Fibroblast of lung (primary cell): Measurements from ENCODE around the gene CCDC152. TPM values are rescaled to one million over a fixed set of nuclear protein-coding genes. Genes with fewer than 3 reads are reported as not detected.

Experiments
- DNase-seq, 2 donors: peaks; one replicate each; pipeline versions ENCODE4 v3.0.0 to v3.0.0-alpha.2; 2010; ENCODE audit warnings: low read depth in 2 of 2
- H2AFZ ChIP-seq: 2 replicates; pipeline ENCODE4 v1.5.1; 2012; ENCODE audit warnings: low read length, control low read depth, inconsistent platforms
- H3K27ac ChIP-seq: 2 replicates; pipeline ENCODE4 v1.5.1; 2011; ENCODE audit warnings: low read length, control low read depth; ENCODE audit not compliant: insufficient read depth
- H3K27me3 ChIP-seq: 2 replicates; pipeline ENCODE4 v1.5.1; 2011; ENCODE audit warnings: mild to moderate bottlenecking, low read length; ENCODE audit not compliant: control insufficient read depth, insufficient read depth
- H3K36me3 ChIP-seq: 2 replicates; pipeline ENCODE4 v1.5.1; 2011; ENCODE audit warnings: low read length; ENCODE audit not compliant: control insufficient read depth, insufficient read depth
- H3K4me1 ChIP-seq: 2 replicates; pipeline ENCODE4 v1.5.1; 2011; ENCODE audit warnings: low read length; ENCODE audit not compliant: control insufficient read depth, insufficient read depth; ENCODE audit errors: extremely low read depth
- H3K4me2 ChIP-seq: 2 replicates; pipeline ENCODE4 v1.5.1; 2011; ENCODE audit warnings: low read length, control low read depth; ENCODE audit not compliant: insufficient read depth; ENCODE audit errors: extremely low read depth
- H3K4me3 ChIP-seq, 4 experiments: fragments of 200-600 bp in 1 of 4; sonication (generic) in 1 of 4; replicated peaks in 1 of 4; 2 replicates each; pipeline ENCODE4 v1.5.1; 2011 to 2016; ENCODE audit warnings: low read length in 4 of 4, low read depth in 3 of 4, mild to moderate bottlenecking in 3 of 4, control low read depth in 2 of 4, inconsistent platforms in 1 of 4, mixed read lengths in 1 of 4; ENCODE audit not compliant: insufficient read depth in 1 of 4; ENCODE audit errors: control extremely low read depth in 1 of 4
- H3K79me2 ChIP-seq: 2 replicates; pipeline ENCODE4 v1.5.1; 2012; ENCODE audit warnings: mild to moderate bottlenecking, low read length, inconsistent platforms; ENCODE audit not compliant: control insufficient read depth, insufficient read depth
- H3K9ac ChIP-seq: 2 replicates; pipeline ENCODE4 v1.5.1; 2011; ENCODE audit warnings: mild to moderate bottlenecking, low read length, control low read depth; ENCODE audit not compliant: insufficient read depth
- H3K9me3 ChIP-seq: 2 replicates; pipeline ENCODE4 v1.5.1; 2012; ENCODE audit warnings: low read depth, low read length; ENCODE audit not compliant: control insufficient read depth, insufficient read depth
- H4K20me1 ChIP-seq: 2 replicates; pipeline ENCODE4 v1.5.1; 2011; ENCODE audit warnings: low read length; ENCODE audit not compliant: control insufficient read depth, insufficient read depth; ENCODE audit errors: extremely low read depth
- CTCF ChIP-seq, 2 donors: IDR thresholded peaks in 1 of 2; conservative IDR thresholded peaks in 1 of 2; 1 replicate in 1 of 2; 2 replicates in 1 of 2; pipeline ENCODE4 v1.5.1; 2011 to 2012; ENCODE audit warnings: low read length in 2 of 2, control low read depth in 1 of 2, inconsistent platforms in 1 of 2, low read depth in 1 of 2, mild to moderate bottlenecking in 1 of 2
- EZH2 ChIP-seq: IDR thresholded peaks from 2 replicates; pipeline ENCODE4 v1.5.1; 2012; ENCODE audit warnings: low read length, control low read depth, mild to moderate bottlenecking; ENCODE audit errors: missing control alignments
- polyA plus RNA-seq, 2 donors: library from polyadenylated mRNA; depleted of rRNA in 1 of 2; stranded (reverse) in 1 of 2; unstranded in 1 of 2; fragments of >200 nt; gene quantifications; 2 replicates each; pipeline ENCODE4 v1.2.1, GENCODE V29; 2011 to 2012; ENCODE audit warnings: missing spikeins in 1 of 2
- total RNA-seq: library from RNA; depleted of rRNA; stranded (reverse); fragments of >200 nt; gene quantifications from 2 replicates; pipeline ENCODE4 v1.2.1, GENCODE V29; 2014

Gene CCDC152
- total and polyA plus RNA-seq, 2 donors (not counting 1 experiment from before 2014, with no cell fraction given) = 1.4 to 2.5 TPM

GRCh38 chr5:42749020-42749419, 7.6 kb upstream of the CCDC152 start:
- H3K79me2 ChIP-seq = no peaks in the 10 kb centered on the region
- H3K27me3 ChIP-seq = no peaks in the 10 kb centered on the region
- no peak overlapping the region for H2AFZ ChIP-seq
- H3K9ac ChIP-seq = no peak overlapping the region
- H3K4me3 ChIP-seq = no peak overlapping the region
- no peaks in the 10 kb centered on the region for H4K20me1 ChIP-seq
- TF ChIP-seq EZH2 (no peak), CTCF (conservative IDR thresholded peaks at IDR 0.05 in 1 of 2, IDR thresholded peaks at IDR 0.05 in 1 of 2; ENCODE audit: low read depth in 1 of 2, low read length in 2 of 2) (no peak)
- H3K4me2 ChIP-seq = peak overlapping the region; percentile 9
- no peaks in the 10 kb centered on the region for H3K9me3 ChIP-seq
- H3K4me1 ChIP-seq = no peaks in the 10 kb centered on the region
- H3K36me3 ChIP-seq = no peaks in the 10 kb centered on the region
- no peak overlapping the region for H3K27ac ChIP-seq
- DNase-seq = peak in 1 of 2 donors; percentile 4

- Histone ChIP-seq H3K9me3 (no peaks in the 10 kb centered on the region), H4K20me1 (no peaks in the 10 kb centered on the region), H3K4me3 (no peak overlapping the region), H3K4me2 (no peak overlapping the region), H3K9ac (no peak overlapping the region), H3K27ac (no peak overlapping the region), H3K36me3 (no peaks in the 10 kb centered on the region), H3K79me2 (no peaks in the 10 kb centered on the region), H3K27me3 (no peaks in the 10 kb centered on the region), H3K4me1 (no peaks in the 10 kb centered on the region), H2AFZ (no peak overlapping the region)
- TF ChIP-seq EZH2 (no peak), CTCF (conservative IDR thresholded peaks at IDR 0.05 in 1 of 2, IDR thresholded peaks at IDR 0.05 in 1 of 2; ENCODE audit: low read depth in 1 of 2, low read length in 2 of 2) (no peak)
- DNase-seq = no peak
Observed at GRCh38 chr5:42750507-42750906, 6.1 kb upstream of the CCDC152 start.

GRCh38 chr5:42751044-42751443, 5.6 kb upstream of the CCDC152 start:
- no peaks in the 10 kb centered on the region for H3K79me2 ChIP-seq
- H4K20me1 ChIP-seq = no peaks in the 10 kb centered on the region
- H3K9me3 ChIP-seq = no peaks in the 10 kb centered on the region
- H3K4me1 ChIP-seq = no peaks in the 10 kb centered on the region
- no peak overlapping the region for H3K4me2 ChIP-seq
- no peak overlapping the region for H2AFZ ChIP-seq
- H3K36me3 ChIP-seq = no peaks in the 10 kb centered on the region
- no peak overlapping the region for H3K4me3 ChIP-seq
- H3K27me3 ChIP-seq = no peaks in the 10 kb centered on the region
- no peak for DNase-seq
- no peak overlapping the region for H3K27ac ChIP-seq
- H3K9ac ChIP-seq = no peak overlapping the region
- no peak for TF ChIP-seq CTCF (conservative IDR thresholded peaks at IDR 0.05 in 1 of 2, IDR thresholded peaks at IDR 0.05 in 1 of 2; ENCODE audit: low read depth in 1 of 2, low read length in 2 of 2)
- TF ChIP-seq EZH2 = no peak
